ENCODE measurements around the gene ASPM. TPM values are rescaled to one million over a fixed set of nuclear protein-coding genes. Genes with fewer than 3 reads are reported as not detected.

The ASPM gene
- total RNA-seq, 1 experiment from 2014 or later: 29.9 TPM

GRCh38 chr1:197083474-197083873, 63.0 kb downstream of the ASPM start:
- POLR2A ChIA-PET: no interaction called here
- no TSS peak for BruUV-seq (replicated peaks)

More at GRCh38 chr1:197083474-197083873, 63.0 kb downstream of the ASPM start:
- Histone ChIP-seq H3K4me1 (ENCODE audit: control insufficient read depth in 1 of 2, insufficient read depth in 2 of 2, low read length in 2 of 2) (no peaks in the 10 kb centered on the region), H3K27me3 (ENCODE audit: insufficient read depth, low read length) (no peaks in the 10 kb centered on the region), H3K9me3 (ENCODE audit: control insufficient read depth in 1 of 2, insufficient read depth in 1 of 2, low read depth in 1 of 2, low read length in 2 of 2) (peaks cover 0 to 5% of the 10 kb centered on the region in 2 experiments; a peak in 1 of 4 replicates), H3K27ac (ENCODE audit: low read depth, low read length) (no peak overlapping the region), H4K20me1 (ENCODE audit: insufficient read depth) (no peaks in the 10 kb centered on the region), H2AFZ (ENCODE audit: low read depth, low read length, poor library complexity, severe bottlenecking) (no peak overlapping the region), H3K9ac (ENCODE audit: low read length) (no peak overlapping the region), H3K36me3 (ENCODE audit: control insufficient read depth in 1 of 2, insufficient read depth in 2 of 2, low read length in 2 of 2) (peaks cover 31 to 34% of the 10 kb centered on the region in 2 experiments), H3K4me2 (ENCODE audit: low read length) (no peak overlapping the region), H3K79me2 (ENCODE audit: insufficient read depth, low read length) (no peaks in the 10 kb centered on the region), H3K9me2 (ENCODE audit: insufficient read depth) (no peaks in the 10 kb centered on the region), H3K4me3 (replicated peaks in 1 of 2; ENCODE audit: low read depth in 1 of 2, low read length in 2 of 2) (no peak overlapping the region)
- ATAC-seq: no peak
- RAD21 ChIA-PET (ENCODE audit: low non-redundant PET in 1 of 2, low total read pairs in 2 of 2, uncharacterized antibody in 2 of 2, unreplicated experiment in 2 of 2): no interaction called here
- no peak for DNase-seq (ENCODE audit: low read depth, low spot score)
- CTCF ChIA-PET: no interaction called here
- intact Hi-C loops (cut with micrococcal nuclease): no loop called here
- TF ChIP-seq EZH2 (IDR thresholded peaks at IDR 0.05) (no peak), ZNF274 (IDR thresholded peaks at IDR 0.05; ENCODE audit: low read depth, low read length) (no peak), FOSL1 (IDR thresholded peaks at IDR 0.05; ENCODE audit: low read depth) (no peak), SP1 (IDR thresholded peaks at IDR 0.05; ENCODE audit: low read depth) (no peak), CBX3 (IDR thresholded peaks at IDR 0.05; ENCODE audit: low read depth) (no peak), EZH2phosphoT487 (IDR thresholded peaks at IDR 0.05; ENCODE audit: borderline replicate concordance) (no peak), ATF3 (IDR thresholded peaks at IDR 0.05) (no peak), YY1 (IDR thresholded peaks at IDR 0.05; ENCODE audit: extremely low read depth, insufficient replicate concordance, low read depth, low read length) (no peak), REST (IDR thresholded peaks at IDR 0.05; ENCODE audit: low read depth) (no peak), EGR1 (IDR thresholded peaks at IDR 0.05; ENCODE audit: low read depth) (no peak), SRF (IDR thresholded peaks at IDR 0.05; ENCODE audit: low read depth) (no peak), CEBPB (IDR thresholded peaks at IDR 0.05; ENCODE audit: low read depth) (no peak), MAX (IDR thresholded peaks at IDR 0.05) (no peak), RAD21 (IDR thresholded peaks at IDR 0.05; ENCODE audit: low read depth) (no peak), ZBTB33 (IDR thresholded peaks at IDR 0.05; ENCODE audit: extremely low read depth, insufficient replicate concordance, low read length) (no peak)

Data from HCT116 (cell line).